ENCODE results near the gene TSHR.
"Not testable (repeated sequence)": the region's sequence is repeated elsewhere in the genome, so short reads cannot be mapped to it uniquely, and the experiment has no call there.

TSHR gene

DNA sequence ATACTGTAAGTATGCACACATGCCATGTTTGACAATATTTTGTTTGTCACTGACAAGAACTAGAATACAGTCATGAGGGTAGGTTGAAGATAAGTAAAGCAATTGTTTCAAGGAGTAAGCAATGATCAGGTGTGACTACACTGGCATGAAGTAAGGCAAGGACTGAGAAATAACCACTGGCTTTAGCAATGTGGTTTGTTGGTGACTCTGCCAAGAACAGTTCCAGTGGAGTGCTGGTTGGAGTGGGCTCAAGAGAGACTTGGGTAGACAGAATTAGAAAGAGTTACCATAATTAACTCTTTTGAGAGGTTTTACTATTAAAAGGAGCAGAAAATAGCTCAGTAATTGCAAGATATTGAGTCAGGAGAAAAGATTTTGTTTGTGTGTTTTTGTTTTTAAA, 135.7 kb downstream of the TSHR start:
- no peak for DNase-seq

DNA sequence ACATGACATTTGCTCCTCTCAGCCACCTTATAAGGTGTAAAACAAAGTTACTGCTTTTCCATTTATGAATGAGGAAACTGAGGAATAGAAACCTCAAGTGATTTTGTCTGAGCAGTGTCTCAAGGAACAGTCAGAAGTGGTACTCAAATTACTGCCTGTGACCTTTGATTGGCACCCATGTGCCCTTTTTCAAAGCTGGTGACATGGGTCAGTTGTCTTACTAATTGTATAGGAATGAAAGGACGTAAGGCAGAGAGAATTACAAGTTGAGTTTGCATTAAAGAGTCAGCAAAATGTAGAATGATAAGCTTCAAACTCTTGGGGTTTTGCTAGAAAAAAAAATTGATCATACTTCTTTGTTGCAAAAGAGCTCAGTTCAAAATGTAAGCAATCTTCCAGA, 136.2 kb downstream of the TSHR start:
- DNase-seq: no peak

DNA sequence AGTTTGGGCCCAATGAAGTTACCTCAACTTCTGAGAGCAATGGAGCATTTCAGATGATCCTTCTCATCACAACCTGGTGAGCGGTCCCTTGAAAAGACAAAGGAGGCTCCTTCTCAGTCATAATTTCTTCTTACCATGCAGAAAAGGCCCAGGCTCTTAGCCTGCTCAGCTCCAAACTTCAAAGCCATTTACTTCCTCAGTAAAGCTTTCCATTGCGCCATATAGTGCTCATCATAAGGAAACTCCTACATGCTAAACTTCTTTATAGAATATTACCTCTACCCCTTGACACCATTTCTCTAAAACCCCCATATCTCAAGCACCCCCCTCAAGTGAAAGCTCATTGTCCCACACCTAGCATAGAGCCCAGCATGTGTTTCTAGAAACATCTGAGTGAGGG, 138.2 kb downstream of the TSHR start:
- DNase-seq: no peak

DNA sequence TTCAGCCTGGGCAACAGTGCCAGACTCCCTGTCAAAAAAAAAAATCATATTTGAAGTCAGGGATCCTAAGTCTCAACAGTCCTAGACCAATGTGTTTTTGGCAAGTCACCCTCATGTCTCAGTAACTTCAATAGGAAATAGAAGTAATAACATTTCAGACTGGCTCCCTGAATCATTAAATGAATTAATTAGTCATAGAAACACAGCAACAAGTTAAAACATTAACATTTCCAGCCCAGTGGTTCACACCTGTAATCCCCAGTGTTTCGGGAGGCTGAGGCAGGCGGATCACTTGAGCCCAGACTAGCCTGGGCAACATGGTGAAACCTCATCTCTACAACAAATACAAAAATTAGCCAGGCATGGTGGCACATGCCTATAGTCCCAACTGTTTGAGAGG, 140.1 kb downstream of the TSHR start:
- DNase-seq: no peak

DNA sequence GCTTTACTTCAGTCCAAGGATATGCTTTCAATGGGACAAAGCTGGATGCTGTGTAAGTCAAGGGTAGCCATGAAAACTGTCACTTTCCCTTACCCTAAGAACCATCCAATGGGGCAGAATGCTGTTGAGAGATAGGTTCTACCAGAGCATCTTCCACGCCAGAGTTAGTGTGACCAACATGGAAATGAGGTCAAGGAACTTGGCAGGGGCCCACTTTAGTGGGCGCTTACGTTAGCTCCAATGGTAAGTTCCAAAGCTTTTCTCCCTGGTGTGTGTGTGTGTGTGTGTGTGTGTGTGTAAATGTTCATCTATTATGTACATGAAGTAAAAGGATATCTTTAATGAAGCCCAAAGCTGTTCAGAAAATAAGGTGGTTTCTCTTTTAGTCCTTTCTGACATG, 141.2 kb downstream of the TSHR start:
- DNase-seq: no peak

DNA sequence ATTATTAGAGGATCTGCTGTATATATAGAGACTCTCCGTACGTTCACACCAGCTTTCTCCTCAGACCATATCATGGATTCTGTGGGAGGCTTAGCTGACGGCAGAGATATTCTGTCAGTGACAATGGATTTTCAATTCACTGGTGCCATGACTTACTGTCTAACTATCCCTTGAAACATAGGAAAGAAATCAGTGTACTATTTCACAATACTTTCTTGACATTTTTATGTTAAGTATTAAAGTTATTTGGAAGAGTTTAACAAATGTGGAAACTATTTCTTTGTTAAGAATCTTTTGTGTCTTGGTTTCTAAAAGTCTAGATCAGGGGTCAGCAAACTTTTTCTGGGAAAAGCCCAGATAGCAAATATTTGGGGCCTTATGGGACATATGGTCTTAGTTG, 146.8 kb downstream of the TSHR start:
- DNase-seq: no peak

DNA sequence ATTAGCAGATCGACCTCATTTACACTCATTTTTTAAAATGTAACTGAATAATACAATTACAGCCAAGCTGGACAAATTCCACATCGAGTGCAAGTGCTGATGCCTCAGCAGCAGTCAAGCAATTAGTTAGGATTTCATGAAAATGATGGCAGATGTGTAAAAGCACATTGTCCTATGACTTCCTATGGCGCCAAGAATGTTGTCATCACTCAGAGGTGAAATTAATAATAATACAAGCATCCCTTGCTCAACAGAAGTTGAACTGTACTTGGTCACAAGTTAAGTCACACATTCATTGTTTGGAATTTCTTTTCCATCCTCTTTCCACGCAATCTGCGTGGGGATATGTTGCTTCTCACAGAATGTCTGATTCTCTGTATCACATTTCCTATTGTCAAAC, 148.0 kb downstream of the TSHR start:
- no peak for DNase-seq

DNA sequence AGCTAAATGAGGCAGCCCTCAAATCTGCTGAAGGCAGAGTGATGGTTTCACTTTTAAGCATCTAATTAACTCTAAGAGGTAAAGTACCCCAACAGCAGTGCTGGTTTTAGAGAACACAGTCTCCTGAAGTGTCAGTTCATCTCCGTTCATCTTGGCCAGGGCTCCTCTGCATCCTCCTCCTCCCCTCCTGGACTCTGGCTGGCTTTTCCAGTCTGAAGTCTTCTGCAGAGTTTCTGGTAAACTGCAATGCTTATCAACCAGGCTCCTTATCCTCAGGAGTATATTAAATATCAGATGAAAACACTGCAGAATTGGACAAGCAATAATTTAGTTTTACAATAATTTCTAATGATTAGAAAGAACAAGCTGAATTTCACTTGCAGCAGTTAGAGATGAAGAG, 150.0 kb downstream of the TSHR start:
- no peak for DNase-seq

DNA sequence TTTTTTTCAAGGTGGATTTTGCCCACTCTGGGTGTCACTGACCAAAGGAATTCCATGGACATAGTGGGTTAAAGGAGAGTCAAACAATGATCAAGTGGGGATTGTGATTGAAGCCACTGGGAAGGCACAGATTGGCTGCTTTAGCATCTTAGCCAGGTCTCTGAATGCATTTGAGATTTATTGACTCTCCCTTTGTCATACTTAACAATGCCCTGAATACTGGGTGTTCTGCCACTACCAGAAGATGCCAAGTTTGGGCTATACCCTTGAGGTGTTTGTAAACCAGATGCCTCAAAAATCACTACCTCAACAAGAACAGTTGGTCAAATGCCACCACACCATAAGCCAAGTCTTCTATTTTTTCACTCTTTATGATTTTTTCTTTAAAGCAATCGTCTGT, 150.5 kb downstream of the TSHR start:
- DNase-seq: no peak

DNA sequence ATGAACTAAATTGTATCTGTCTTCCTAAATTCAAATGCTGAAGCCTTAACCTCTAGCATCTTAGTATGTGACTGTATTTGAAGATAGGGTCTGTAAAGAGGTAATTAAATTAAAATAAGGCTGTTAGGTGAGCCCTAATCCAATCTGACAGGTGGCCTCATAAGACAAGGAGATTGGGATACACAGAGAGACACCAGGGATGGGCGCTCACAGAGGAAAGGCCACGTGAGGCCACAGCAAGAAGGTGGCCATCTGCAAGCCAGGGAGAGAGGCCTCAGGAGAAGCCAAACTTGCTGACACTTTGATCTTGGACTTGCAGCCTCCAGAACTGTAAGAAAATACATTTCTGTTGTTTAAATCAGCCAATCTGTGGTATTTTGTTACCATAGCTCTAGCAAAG, 154.8 kb downstream of the TSHR start:
- DNase-seq: no peak

DNA sequence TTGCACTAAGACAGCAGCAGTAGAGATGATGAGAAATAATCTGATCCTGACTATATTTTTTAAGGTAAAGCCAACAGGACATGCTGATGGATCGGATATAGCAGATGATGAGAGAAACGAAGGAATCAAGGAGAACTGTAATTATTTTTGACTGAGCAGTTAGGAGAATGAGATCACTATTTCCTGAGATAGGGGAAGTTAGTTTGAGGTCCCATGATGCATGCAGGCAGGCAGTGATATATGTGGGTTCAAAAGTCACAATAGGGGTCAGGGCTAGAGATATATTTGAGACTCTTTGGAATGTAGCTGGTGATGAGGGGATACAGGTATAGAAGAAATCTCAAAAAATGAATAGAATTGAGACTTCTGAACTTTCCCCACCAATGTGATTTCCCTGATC, 157.8 kb downstream of the TSHR start:
- DNase-seq: no peak

DNA sequence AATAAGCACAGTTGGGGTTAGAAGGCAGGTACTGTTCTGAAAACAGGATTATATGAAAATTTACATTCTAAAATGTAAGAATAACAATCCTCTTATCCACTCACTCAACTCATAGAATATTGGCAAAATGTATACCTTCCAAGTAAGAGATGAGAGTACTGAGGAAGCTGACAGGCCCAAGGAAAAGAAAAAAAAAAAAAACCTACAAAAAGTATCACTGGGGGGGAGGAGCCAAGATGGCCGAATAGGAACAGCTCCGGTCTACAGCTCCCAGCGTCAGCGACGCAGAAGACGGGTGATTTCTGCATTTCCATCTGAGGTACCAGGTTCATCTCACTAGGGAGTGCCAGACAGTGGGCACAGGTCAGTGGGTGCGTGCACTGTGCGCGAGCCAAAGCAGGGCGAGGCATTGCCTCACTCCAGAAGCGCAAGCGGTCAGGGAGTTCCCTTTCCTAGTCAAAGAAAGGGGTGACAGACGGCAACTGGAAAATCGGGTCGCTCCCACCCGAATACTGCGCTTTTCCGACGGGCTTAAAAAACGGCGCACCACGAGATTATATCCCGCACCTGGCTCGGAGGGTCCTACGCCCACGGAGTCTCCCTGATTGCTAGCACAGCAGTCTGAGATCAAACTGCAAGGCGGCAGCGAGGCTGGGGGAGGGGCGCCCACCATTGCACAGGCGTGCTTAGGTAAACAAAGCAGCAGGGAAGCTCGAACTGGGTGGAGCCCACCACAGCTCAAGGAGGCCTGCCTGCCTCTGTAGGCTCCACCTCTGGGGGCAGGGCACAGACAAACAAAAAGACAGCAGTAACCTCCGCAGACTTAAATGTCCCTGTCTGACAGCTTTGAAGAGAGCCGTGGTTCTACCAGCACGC, 158.8 kb downstream of the TSHR start:
- DNase-seq: not testable (repeated sequence)

DNA sequence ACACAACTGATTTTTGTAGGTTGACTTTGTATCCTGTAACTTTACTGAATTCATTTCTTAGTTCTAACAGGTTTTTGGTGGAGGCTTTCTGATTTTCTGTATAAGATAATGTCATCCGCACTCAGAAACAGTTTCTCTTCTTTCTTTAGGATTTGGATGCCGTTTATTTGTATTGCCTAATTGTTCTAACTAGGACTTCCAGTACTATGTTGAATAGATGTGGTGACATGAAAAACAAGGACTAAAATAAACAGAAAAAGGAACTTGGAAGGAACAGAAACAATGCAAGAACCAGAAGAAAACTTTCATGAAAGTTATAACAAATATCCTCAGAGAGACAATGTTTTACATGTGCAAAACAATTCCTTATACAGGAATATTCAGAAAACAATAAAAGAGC, 165.1 kb downstream of the TSHR start:
- DNase-seq: no peak

DNA sequence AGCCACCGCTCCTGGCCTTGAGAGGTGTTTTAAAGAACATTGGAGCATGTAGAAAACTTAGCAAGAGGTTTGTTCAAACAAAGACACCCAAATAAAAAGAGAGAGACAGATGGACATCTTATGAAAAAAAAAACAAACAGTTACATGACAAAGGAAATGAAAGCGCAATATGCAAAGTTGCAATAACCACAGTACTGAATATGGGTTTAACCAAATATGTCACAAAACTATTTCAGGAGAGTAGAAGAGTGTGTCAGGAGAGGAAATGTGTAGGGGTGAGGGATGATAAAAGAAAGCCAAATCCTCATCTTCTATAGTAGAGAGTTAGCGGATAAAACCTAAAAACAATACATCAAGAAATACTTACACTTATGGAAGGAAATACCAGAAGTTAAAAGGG, 166.9 kb downstream of the TSHR start:
- DNase-seq: no peak

DNA sequence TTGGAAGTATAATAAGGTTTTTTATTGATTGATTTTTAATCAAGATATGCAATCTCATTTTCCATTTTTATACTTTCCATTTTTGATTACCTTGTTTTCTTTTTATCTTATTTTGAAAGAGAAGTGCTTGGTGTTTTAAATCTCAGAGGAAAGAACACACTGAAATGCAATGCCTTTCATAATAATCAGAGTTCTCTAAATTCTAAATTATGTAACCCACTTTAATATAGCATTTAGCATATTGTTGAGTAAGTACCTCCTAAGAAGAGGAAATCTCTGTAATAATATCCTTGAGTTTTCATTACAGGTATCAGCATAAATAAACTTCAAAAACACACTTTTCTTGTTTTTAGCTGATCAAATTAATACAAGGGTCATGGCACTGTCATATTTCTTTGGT, 168.4 kb downstream of the TSHR start:
- DNase-seq: no peak

DNA sequence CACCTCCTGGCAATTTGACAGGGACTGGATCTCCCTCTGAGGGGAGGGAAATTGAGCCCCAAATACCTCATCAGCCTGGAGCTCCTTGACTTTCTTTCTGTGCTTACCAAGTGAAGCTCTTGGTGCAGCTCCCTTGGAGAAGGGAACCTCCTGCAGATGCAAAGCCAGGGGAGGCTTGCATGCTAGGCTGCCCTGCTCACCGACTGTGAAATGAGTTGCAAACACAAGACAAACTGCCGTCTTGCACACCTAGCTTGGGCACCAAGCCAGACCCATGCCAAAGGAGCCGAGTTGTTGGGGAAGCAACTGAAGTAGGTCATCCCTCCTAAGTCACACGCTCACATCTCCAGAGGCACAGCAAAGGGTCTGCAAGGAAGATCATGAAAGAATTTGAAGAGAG, 170.1 kb downstream of the TSHR start:
- DNase-seq: no peak

DNA sequence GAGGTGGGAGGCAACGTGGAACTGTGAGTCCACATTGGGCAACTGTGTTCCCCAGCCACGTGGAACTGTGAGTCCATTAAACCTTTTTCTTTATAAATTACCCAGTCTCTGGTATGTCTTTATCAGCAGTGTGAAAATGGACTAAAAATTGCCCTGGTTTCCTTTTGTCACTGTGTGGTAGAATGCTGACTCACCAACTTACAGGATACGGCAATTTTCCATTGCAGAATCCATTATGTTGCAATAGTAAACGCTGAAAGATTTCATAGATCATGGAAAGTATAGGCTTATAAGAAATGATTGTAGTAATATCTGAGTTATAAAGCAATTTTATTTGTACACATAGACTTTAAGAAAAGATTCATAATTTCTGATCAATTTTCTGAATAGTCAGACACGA, 172.4 kb downstream of the TSHR start:
- no peak for DNase-seq

DNA sequence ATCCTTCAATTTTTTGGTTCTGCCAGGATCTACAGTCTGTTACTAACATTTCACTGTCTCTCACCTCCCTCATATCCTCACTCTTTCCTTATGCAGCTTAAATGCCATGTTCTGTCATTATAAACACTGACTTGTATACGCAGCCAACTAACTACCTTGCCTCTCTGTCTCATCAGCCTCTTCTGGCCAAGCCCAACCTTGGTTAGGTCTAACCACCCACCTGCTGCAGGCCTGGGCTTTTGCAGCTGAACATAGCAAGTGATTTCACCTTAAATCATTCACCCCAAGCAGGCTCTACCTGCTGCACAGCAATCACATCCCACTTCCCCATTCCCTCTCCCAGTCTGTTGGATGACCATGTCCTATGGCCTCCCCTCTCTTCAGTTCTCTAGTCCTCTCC, 173.8 kb downstream of the TSHR start:
- no peak for DNase-seq

DNA sequence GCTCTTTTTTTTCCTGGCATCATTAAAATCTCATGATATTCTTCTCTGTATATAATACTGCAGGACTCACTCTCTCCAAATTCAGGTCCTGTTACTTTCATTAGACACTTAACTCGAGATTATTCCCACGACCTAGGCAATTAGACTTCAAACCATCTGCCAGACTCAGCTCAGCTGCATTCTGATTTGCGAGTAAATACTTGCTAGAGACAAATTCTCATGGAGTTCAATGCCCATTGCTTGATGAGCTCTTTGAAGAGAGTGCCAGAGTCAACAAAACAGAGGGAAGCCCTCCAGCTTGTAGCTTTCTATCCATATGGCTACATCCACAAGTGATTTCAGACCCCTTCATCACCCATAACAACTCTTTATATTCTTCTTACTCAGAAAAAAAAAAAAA, 177.0 kb downstream of the TSHR start:
- DNase-seq: no peak

DNA sequence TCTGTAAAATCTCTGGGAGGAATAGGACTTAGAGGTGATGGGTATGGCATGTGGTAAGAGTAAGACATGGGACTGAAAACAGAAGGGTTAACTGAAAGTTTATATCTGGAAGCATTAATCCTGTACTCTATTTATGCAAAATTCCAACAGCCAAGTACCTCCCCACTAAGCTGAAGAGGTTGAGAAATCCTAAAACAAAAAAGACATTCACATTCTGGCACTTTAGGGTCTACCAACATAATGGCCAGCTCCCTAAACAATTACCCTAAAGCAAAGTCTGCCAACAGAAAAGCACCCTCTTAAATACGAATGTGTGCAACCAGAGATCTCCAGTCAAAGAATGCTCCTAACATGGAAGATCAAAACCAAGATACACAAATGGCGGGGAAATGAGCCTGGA, 178.0 kb downstream of the TSHR start:
- no peak for DNase-seq

DNA sequence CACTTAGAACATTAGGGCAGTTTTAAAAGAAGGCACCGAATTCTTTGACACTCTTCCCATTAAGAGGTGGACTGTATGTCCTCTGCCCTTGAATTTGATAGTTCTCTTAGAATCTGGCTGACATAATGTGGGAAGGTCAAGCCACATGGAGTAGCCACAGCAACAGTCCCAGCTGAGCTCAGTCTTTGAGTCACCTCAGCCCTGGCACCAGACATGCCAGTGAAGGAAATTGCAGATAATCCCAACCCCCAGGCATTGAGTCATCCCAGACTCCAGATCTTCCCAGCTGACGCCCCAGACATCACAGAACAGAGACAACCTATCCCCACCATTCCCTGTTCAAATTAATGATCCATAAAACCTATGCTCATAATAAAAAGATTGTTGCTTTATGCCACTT, 181.9 kb downstream of the TSHR start:
- DNase-seq: no peak

DNA sequence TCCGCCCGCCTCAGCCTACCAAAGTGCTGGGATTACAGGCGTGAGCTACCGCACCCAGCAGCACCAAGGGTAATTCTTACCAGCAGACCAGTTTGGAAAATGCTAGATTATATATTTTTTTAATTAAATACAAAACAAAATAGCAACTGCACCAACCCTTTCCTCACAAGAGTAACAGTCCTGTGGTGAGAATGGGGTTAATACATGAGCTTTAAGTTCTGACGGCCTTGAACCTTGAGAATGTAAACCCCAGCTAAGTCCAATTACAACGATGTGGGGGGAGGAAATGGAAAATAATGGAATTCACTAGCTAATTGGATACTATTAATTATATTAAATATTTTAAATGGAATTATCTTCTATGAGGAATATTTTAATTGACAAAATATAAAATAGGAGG, 183.0 kb downstream of the TSHR start:
- DNase-seq: no peak

DNA sequence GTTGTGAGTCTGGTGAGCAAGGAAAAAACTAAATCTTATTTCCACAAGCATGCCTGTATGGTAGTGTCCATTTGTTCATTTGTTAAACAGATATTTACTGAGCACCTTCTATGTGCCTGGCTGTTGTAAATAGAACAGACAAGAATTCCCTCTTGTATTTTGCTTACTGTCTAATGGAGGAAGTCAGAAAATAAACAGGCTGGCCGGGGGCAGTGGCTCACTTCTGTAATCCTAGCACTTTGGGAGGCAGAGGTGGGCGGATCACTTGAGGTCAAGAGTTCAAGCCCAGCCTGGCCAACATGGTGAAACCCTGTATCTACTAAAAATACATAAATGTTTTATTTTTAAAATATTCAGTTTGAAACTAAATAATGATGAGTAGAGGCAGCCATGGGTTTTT, 186.0 kb downstream of the TSHR start:
- no peak for DNase-seq

DNA sequence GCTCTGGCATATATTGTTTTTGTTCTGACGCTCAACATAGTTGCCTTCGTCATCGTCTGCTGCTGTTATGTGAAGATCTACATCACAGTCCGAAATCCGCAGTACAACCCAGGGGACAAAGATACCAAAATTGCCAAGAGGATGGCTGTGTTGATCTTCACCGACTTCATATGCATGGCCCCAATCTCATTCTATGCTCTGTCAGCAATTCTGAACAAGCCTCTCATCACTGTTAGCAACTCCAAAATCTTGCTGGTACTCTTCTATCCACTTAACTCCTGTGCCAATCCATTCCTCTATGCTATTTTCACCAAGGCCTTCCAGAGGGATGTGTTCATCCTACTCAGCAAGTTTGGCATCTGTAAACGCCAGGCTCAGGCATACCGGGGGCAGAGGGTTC, 188.4 kb downstream of the TSHR start:
- no peak for DNase-seq

All from hippocampal formation (tissue), 2 donors.